HCT116 (cell line): ENCODE results near the gene WIPF3. TPM values are rescaled to one million over a fixed set of nuclear protein-coding genes. Genes with fewer than 3 reads are reported as not detected.

Source experiments
- ATAC-seq: fragments of 200-7000 bp; cut with Tn5 transposase; 2 replicates; pipeline ENCODE4 v1.9.1; 2020; ENCODE audit warnings: mild to moderate bottlenecking, moderate library complexity
- BruUV-seq: library from RNA; stranded (reverse); fragments of 400-500 nt; replicated peaks from 2 replicates; lab custom pipeline; 2021; lab: Mats Ljungman, UMichigan
- CTCF ChIA-PET: fragments of 300-600 bp; sonication (Branson Sonifier 250); formaldehyde crosslinking; loops from one replicate; lab custom pipeline; 2021; ENCODE audit warnings: antibody characterized with exemption; lab: Charles Lee
- POLR2A ChIA-PET: fragments of 300-600, 350-600 bp; sonication (Branson Sonifier 250); formaldehyde crosslinking; loops from one replicate; lab custom pipeline; 2021; ENCODE audit warnings: antibody characterized with exemption; lab: Charles Lee
- RAD21 ChIA-PET, 2 experiments: fragments of 300-600 bp; sonication (Branson Sonifier 250); formaldehyde crosslinking; loops; one replicate each; lab custom pipeline; 2023; ENCODE audit warnings: low total read pairs in 2 of 2; ENCODE audit not compliant: uncharacterized antibody in 2 of 2, unreplicated experiment in 2 of 2, low non-redundant PET in 1 of 2; lab: Charles Lee
- DNase-seq: peaks from one replicate; pipeline ENCODE4 v3.0.0-alpha.2; 2010; ENCODE audit warnings: low read depth, low spot score
- H2AFZ ChIP-seq: fragments of 200-600 bp; shearing (Covaris generic), sonication (generic); 2 replicates; pipeline ENCODE4 v1.6.1; 2017; ENCODE audit warnings: low read depth, mixed run types, mixed read lengths, antibody characterized with exemption, low read length; ENCODE audit not compliant: poor library complexity, severe bottlenecking
- H3K27ac ChIP-seq: 2 replicates; pipeline ENCODE4 v1.5.1; 2012; ENCODE audit warnings: low read depth, low read length
- H3K27me3 ChIP-seq: fragments of 200-600 bp; sonication (generic); 2 replicates; pipeline ENCODE4 v1.6.1; 2016; ENCODE audit warnings: mixed run types, low read length, mixed read lengths; ENCODE audit not compliant: insufficient read depth
- H3K36me3 ChIP-seq, 2 experiments: fragments of 200-500 bp in 1 of 2; fragments of 200-600 bp in 1 of 2; sonication (Bioruptor generic) in 1 of 2; sonication (generic) in 1 of 2; 2 replicates each; pipeline versions ENCODE4 v1.5.1 to v1.6.1; 2014 to 2016; ENCODE audit warnings: low read length in 2 of 2, inconsistent platforms in 1 of 2, mixed read lengths in 1 of 2, mixed run types in 1 of 2; ENCODE audit not compliant: insufficient read depth in 2 of 2, control insufficient read depth in 1 of 2
- H3K4me1 ChIP-seq, 2 experiments: fragments of 200-600 bp in 1 of 2; sonication (generic) in 1 of 2; 2 replicates each; pipeline versions ENCODE4 v1.5.1 to v1.6.1; 2012 to 2017; ENCODE audit warnings: low read length in 2 of 2, inconsistent platforms in 1 of 2, mild to moderate bottlenecking in 1 of 2, mixed read lengths in 1 of 2, mixed run types in 1 of 2, moderate library complexity in 1 of 2; ENCODE audit not compliant: insufficient read depth in 2 of 2, control insufficient read depth in 1 of 2
- H3K4me2 ChIP-seq: fragments of 200-600 bp; sonication (generic); 2 replicates; pipeline ENCODE4 v1.6.1; 2017; ENCODE audit warnings: mixed run types, low read length, mixed read lengths
- H3K4me3 ChIP-seq, 2 experiments: fragments of 200-600 bp in 1 of 2; sonication (generic) in 1 of 2; replicated peaks in 1 of 2; 2 replicates each; pipeline ENCODE4 v1.5.1; 2011 to 2016; ENCODE audit warnings: low read length in 2 of 2, control low read depth in 1 of 2, low read depth in 1 of 2, mild to moderate bottlenecking in 1 of 2, mixed read lengths in 1 of 2, mixed run types in 1 of 2
- H3K79me2 ChIP-seq: fragments of 200-600 bp; sonication (generic); 2 replicates; pipeline ENCODE4 v1.6.1; 2017; ENCODE audit warnings: mild to moderate bottlenecking, mixed run types, low read length, moderate library complexity, mixed read lengths; ENCODE audit not compliant: insufficient read depth
- H3K9ac ChIP-seq: fragments of 200-600 bp; sonication (generic); 2 replicates; pipeline ENCODE4 v1.6.1; 2016; ENCODE audit warnings: low read length, mixed read lengths
- H3K9me2 ChIP-seq: fragments of 200-600 bp; sonication (generic), shearing (Covaris generic); 2 replicates; pipeline ENCODE4 v1.6.1; 2017; ENCODE audit warnings: mixed run types, mild to moderate bottlenecking, moderate library complexity; ENCODE audit not compliant: insufficient read depth
- H3K9me3 ChIP-seq, 2 experiments: fragments of 200-500 bp in 1 of 2; fragments of 200-600 bp in 1 of 2; sonication (Bioruptor generic) in 1 of 2; sonication (generic) in 1 of 2; 2 replicates each; pipeline ENCODE4 v1.6.1; 2014 to 2017; ENCODE audit warnings: low read length in 2 of 2, mixed read lengths in 2 of 2, inconsistent platforms in 1 of 2, low read depth in 1 of 2, mild to moderate bottlenecking in 1 of 2, mixed run types in 1 of 2, moderate library complexity in 1 of 2; ENCODE audit not compliant: control insufficient read depth in 1 of 2, insufficient read depth in 1 of 2
- H4K20me1 ChIP-seq: fragments of 200-600 bp; sonication (generic), shearing (Covaris generic); 2 replicates; pipeline ENCODE4 v1.6.1; 2017; ENCODE audit warnings: mixed run types, mild to moderate bottlenecking, moderate library complexity; ENCODE audit not compliant: insufficient read depth
- ATF3 ChIP-seq: IDR thresholded peaks from 2 replicates; pipeline ENCODE4 v1.6.1; 2012
- CBX3 ChIP-seq: IDR thresholded peaks from 2 replicates; pipeline ENCODE4 v1.6.1; 2012; ENCODE audit warnings: low read depth
- EZH2 ChIP-seq: fragments of 200-600 bp; sonication (generic); IDR thresholded peaks from 2 replicates; pipeline ENCODE4 v1.6.1; 2017; ENCODE audit warnings: antibody characterized with exemption, mixed run types
- FOSL1 ChIP-seq: IDR thresholded peaks from 2 replicates; pipeline ENCODE4 v1.6.1; 2012; ENCODE audit warnings: low read depth
- JUND ChIP-seq: IDR thresholded peaks from 2 replicates; pipeline ENCODE4 v1.6.1; 2012
- POLR2A ChIP-seq: IDR thresholded peaks from 2 replicates; pipeline ENCODE4 v1.7.0; 2011; ENCODE audit warnings: borderline replicate concordance; ENCODE audit not compliant: insufficient read depth, insufficient read length; ENCODE audit errors: extremely low read depth
- POLR2AphosphoS5 ChIP-seq: IDR thresholded peaks from 2 replicates; pipeline ENCODE4 v1.6.1; 2011; ENCODE audit warnings: mild to moderate bottlenecking, low read depth, low read length, moderate library complexity
- RAD21 ChIP-seq: IDR thresholded peaks from 2 replicates; pipeline ENCODE4 v1.6.1; 2012; ENCODE audit warnings: low read depth, mild to moderate bottlenecking
- SIN3A ChIP-seq: IDR thresholded peaks from 2 replicates; pipeline ENCODE4 v1.6.1; 2012; ENCODE audit warnings: low read depth
- SP1 ChIP-seq: IDR thresholded peaks from 2 replicates; pipeline ENCODE4 v1.6.1; 2012; ENCODE audit warnings: low read depth
- SRF ChIP-seq: IDR thresholded peaks from 2 replicates; pipeline ENCODE4 v1.6.1; 2012; ENCODE audit warnings: low read depth
- YY1 ChIP-seq: IDR thresholded peaks from 2 replicates; pipeline ENCODE4 v1.6.1; 2011; ENCODE audit warnings: low read length, low read depth, moderate library complexity, mild to moderate bottlenecking; ENCODE audit not compliant: insufficient replicate concordance; ENCODE audit errors: extremely low read depth
- ZBTB33 ChIP-seq: IDR thresholded peaks from 2 replicates; pipeline ENCODE4 v1.6.1; 2011; ENCODE audit warnings: mild to moderate bottlenecking, low read length, moderate library complexity; ENCODE audit not compliant: insufficient replicate concordance; ENCODE audit errors: extremely low read depth
- ZNF274 ChIP-seq: fragments of 200-500 bp; sonication (Bioruptor generic); IDR thresholded peaks from 2 replicates; pipeline ENCODE4 v1.6.1; 2014; ENCODE audit warnings: mild to moderate bottlenecking, low read depth, low read length, inconsistent platforms
- intact Hi-C: fragments of 100-400 bp; cut with micrococcal nuclease; formaldehyde crosslinking; loops from 2 replicates; pipeline ENCODE4 v1.10.0; 2022
- total RNA-seq: library from RNA; stranded (reverse); gene quantifications from one replicate; pipeline ENCODE4 v1.2.1, GENCODE V29; 2021; ENCODE audit not compliant: unreplicated experiment
- TF ChIP-seq, protein P1 (sequence below), 3 experiments: fragments of 200-600 bp in 1 of 3; sonication (generic) in 1 of 3; IDR thresholded peaks in 2 of 3; conservative IDR thresholded peaks in 1 of 3; 2 replicates each; pipeline ENCODE4 v1.5.1; 2012 to 2017; ENCODE audit warnings: low read depth in 2 of 3, low read length in 2 of 3, antibody characterized with exemption in 1 of 3, borderline replicate concordance in 1 of 3, control low read depth in 1 of 3, mild to moderate bottlenecking in 1 of 3, mixed read lengths in 1 of 3, mixed run types in 1 of 3, moderate library complexity in 1 of 3; ENCODE audit not compliant: insufficient read depth in 1 of 3
- TF ChIP-seq, protein P2 (sequence below): IDR thresholded peaks from 2 replicates; pipeline ENCODE4 v1.6.1; 2012; ENCODE audit warnings: low read depth

WIPF3 gene
- total RNA-seq, 1 experiment from 2014 or later = 8.6 TPM

DNA sequence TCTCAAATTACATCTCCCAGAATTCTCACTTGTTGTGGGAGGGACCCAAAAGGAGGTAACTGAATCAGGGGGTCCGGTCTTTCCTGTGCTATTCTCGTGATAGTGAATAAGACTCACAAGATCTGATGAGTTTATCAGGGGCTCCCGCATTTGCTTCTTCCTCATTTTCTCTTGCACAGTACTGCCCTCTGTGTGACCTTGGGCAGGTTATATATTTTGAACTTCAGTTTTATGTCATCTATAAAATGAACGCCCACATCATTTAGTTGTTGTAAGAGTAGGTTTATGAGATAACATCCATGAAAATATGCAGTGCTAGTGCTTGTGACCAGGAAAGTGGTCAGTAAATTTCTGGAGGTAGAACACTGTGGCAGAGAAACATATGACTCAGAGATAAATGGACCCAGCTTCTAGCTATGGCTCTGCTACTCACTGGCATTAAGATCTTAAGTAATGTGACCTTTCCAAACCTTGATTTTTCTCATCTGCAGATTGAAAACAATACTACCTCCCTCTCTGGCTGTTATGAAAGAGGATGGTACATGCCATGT, 139.0 kb downstream of the WIPF3 start:
- CTCF ChIA-PET = interaction anchor here (1.0 kb wide), 1 partner anchor 33 kb away, joined by 3 read pairs; no protein-coding TSS in a partner anchor
- no peaks in the 10 kb centered on the region for H3K4me1 ChIP-seq
- TF ChIP-seq SIN3A (no peak), SP1 (no peak), CBX3 (no peak), POLR2A (no peak), ZBTB33 (no peak), YY1 (no peak), POLR2AphosphoS5 (no peak), EZH2 (no peak), SRF (no peak), ATF3 (no peak), ZNF274 (no peak), JUND (no peak), FOSL1 (no peak), RAD21 (no peak)
- TF ChIP-seq, protein P1, sequence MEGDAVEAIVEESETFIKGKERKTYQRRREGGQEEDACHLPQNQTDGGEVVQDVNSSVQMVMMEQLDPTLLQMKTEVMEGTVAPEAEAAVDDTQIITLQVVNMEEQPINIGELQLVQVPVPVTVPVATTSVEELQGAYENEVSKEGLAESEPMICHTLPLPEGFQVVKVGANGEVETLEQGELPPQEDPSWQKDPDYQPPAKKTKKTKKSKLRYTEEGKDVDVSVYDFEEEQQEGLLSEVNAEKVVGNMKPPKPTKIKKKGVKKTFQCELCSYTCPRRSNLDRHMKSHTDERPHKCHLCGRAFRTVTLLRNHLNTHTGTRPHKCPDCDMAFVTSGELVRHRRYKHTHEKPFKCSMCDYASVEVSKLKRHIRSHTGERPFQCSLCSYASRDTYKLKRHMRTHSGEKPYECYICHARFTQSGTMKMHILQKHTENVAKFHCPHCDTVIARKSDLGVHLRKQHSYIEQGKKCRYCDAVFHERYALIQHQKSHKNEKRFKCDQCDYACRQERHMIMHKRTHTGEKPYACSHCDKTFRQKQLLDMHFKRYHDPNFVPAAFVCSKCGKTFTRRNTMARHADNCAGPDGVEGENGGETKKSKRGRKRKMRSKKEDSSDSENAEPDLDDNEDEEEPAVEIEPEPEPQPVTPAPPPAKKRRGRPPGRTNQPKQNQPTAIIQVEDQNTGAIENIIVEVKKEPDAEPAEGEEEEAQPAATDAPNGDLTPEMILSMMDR (IDR thresholded peaks at IDR 0.05 in 2 of 3, conservative IDR thresholded peaks at IDR 0.05 in 1 of 3; ENCODE audit: borderline replicate concordance in 1 of 3, insufficient read depth in 1 of 3, low read depth in 2 of 3, low read length in 2 of 3) = no peak
- TF ChIP-seq, protein P2, sequence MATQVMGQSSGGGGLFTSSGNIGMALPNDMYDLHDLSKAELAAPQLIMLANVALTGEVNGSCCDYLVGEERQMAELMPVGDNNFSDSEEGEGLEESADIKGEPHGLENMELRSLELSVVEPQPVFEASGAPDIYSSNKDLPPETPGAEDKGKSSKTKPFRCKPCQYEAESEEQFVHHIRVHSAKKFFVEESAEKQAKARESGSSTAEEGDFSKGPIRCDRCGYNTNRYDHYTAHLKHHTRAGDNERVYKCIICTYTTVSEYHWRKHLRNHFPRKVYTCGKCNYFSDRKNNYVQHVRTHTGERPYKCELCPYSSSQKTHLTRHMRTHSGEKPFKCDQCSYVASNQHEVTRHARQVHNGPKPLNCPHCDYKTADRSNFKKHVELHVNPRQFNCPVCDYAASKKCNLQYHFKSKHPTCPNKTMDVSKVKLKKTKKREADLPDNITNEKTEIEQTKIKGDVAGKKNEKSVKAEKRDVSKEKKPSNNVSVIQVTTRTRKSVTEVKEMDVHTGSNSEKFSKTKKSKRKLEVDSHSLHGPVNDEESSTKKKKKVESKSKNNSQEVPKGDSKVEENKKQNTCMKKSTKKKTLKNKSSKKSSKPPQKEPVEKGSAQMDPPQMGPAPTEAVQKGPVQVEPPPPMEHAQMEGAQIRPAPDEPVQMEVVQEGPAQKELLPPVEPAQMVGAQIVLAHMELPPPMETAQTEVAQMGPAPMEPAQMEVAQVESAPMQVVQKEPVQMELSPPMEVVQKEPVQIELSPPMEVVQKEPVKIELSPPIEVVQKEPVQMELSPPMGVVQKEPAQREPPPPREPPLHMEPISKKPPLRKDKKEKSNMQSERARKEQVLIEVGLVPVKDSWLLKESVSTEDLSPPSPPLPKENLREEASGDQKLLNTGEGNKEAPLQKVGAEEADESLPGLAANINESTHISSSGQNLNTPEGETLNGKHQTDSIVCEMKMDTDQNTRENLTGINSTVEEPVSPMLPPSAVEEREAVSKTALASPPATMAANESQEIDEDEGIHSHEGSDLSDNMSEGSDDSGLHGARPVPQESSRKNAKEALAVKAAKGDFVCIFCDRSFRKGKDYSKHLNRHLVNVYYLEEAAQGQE = no peak
- POLR2A ChIA-PET = no interaction called here
- no TSS peak for BruUV-seq
- H4K20me1 ChIP-seq = no peaks in the 10 kb centered on the region
- intact Hi-C loops = loop anchor here (10.0 kb wide), 1 partner anchor 469 kb away; no protein-coding TSS in a partner anchor
- no peak for ATAC-seq
- H3K27me3 ChIP-seq = no peaks in the 10 kb centered on the region
- H3K9me2 ChIP-seq = no peaks in the 10 kb centered on the region
- no peaks in the 10 kb centered on the region for H3K9me3 ChIP-seq
- no peak overlapping the region for H3K4me2 ChIP-seq
- H3K27ac ChIP-seq = no peak overlapping the region
- H3K9ac ChIP-seq = no peak overlapping the region
- no peak for DNase-seq
- H3K36me3 ChIP-seq = peaks cover 14 to 28% of the 10 kb centered on the region in 2 experiments; a peak in 3 of 4 replicates
- H2AFZ ChIP-seq = no peak overlapping the region
- no peaks in the 10 kb centered on the region for H3K79me2 ChIP-seq
- H3K4me3 ChIP-seq = no peak overlapping the region
- RAD21 ChIA-PET = no interaction called here
